Astrocyte of the spinal cord (primary cell): ENCODE data around the gene ACTN3.
A peak's percentile ranks its signal among the peaks of the same experiment; 100 is the strongest.
"Not testable (repeated sequence)": the region's sequence is repeated elsewhere in the genome, so short reads cannot be mapped to it uniquely, and the experiment has no call there.

ENCODE experiments used
- DNase-seq: peaks from one replicate; pipeline ENCODE4 v3.0.0; 2011; ENCODE audit warnings: low read depth, low spot score
- H3K4me3 ChIP-seq: 2 replicates; pipeline ENCODE4 v1.5.1; 2011; ENCODE audit warnings: low read depth, mild to moderate bottlenecking, low read length, moderate library complexity
- CTCF ChIP-seq: IDR thresholded peaks from 2 replicates; pipeline ENCODE4 v1.5.1; 2012; ENCODE audit warnings: low read depth, mild to moderate bottlenecking, low read length, inconsistent platforms
- in situ Hi-C: cut with HindIII; loops from 2 replicates; pipeline ENCODE4 v1.10.0; 2017; ENCODE audit warnings: low sequenced_read_pairs

ACTN3 gene

GRCh38 chr11:66581261-66581660, 34.6 kb downstream of the ACTN3 start:
- in situ Hi-C loops, result no loop called here
- TF ChIP-seq CTCF, result no peak
- DNase-seq, result no peak
- no peak overlapping the region for H3K4me3 ChIP-seq

- DNase-seq, H3K4me3 ChIP-seq, in situ Hi-C loops: not testable (repeated sequence)
Observed at GRCh38 chr11:66582565-66583147, 36.0 kb downstream of the ACTN3 start.

GRCh38 chr11:66585447-66585846, 38.7 kb downstream of the ACTN3 start:
- DNase-seq, H3K4me3 ChIP-seq, in situ Hi-C loops: not testable (repeated sequence)

GRCh38 chr11:66586136-66586535, 39.4 kb downstream of the ACTN3 start:
- H3K4me3 ChIP-seq, result no peak overlapping the region
- no peak for DNase-seq
- in situ Hi-C loops, result no loop called here
- no peak for TF ChIP-seq CTCF

- H3K4me3 ChIP-seq, DNase-seq, in situ Hi-C loops: not testable (repeated sequence)
Observed at GRCh38 chr11:66589315-66589714, 42.6 kb downstream of the ACTN3 start.

- no peak overlapping the region for H3K4me3 ChIP-seq
- in situ Hi-C loops, result no loop called here
- DNase-seq, result no peak
- no peak for TF ChIP-seq CTCF
Observed at GRCh38 chr11:66589996-66590675, 43.4 kb downstream of the ACTN3 start.

GRCh38 chr11:66591175-66591574, 44.5 kb downstream of the ACTN3 start:
- in situ Hi-C loops, result no loop called here
- TF ChIP-seq CTCF, result no peak

GRCh38 chr11:66592457-66593302, 46.0 kb downstream of the ACTN3 start, which contains the start of the genes CCDC87 and CCS:
TSS of gene CCDC87 (minus strand) at chr11:66593063. CDS start at chr11:66593015, 48 bp downstream.
TSS of gene CCS (plus strand) at chr11:66593185. CDS start at chr11:66593262, 77 bp downstream.
- H3K4me3 ChIP-seq, result peak within 1 kb of the TSS; percentile 75
- in situ Hi-C loops, result no loop called here
- peak; percentile 67 for TF ChIP-seq CTCF
- DNase-seq, result peak; percentile 95

More at GRCh38 chr11:66591175-66591574, 44.5 kb downstream of the ACTN3 start:
- no peak for DNase-seq
- no peak overlapping the region for H3K4me3 ChIP-seq
